Measurements from ENCODE around the gene LINGO3. TPM values are rescaled to one million over a fixed set of nuclear protein-coding genes. Genes with fewer than 3 reads are reported as not detected.

LINGO3 gene
- total RNA-seq, 3 donors from 2014 or later (not counting 1 experiment from before 2014, with no cell fraction given), result 0.68 to 1.0 (median 0.84) TPM

DNA sequence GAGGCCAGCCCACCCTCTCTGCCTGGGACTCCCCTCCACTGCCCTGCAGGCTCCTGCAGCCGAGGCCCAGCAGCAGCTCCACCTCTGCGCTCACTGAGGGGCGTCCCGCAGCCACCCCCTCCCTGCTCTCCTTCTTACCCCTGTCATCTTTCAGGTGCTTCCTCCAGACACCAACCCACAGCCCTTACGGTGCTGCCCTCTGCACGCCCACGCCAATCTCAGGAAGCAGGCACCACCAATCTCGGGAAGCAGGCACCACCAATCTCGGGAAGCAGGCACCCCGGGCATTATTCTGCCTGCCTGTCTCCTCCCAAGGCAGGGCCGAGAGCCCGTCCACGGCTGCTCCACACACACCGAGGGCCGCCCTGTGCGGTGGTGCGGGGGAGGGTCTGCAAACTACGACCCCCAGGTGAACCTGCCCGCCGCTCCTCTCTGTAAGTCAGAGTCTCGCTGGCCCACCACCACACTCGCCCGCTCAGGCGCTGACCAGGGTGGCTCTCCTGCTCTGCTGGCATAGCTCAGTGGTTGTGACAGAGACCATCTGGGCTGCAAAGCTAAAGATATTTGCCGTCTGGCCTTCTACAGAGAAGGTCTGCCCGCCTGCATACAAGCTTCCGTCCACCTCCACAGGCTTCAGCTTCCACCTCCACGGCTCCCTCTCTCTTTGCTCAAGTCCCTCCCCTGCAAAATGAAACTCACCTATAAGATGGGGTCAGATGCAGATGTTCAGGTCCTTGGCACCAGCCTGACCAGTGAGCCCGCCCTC lies 17.5 kb upstream of the LINGO3 start:
- H3K27ac Mint-ChIP-seq, result peak overlapping the region; percentile 67 to 91
- H3K27me3 ChIP-seq (ENCODE audit: control insufficient read depth, insufficient read depth, low read length), result no peaks in the 10 kb centered on the region
- intact Hi-C loops (cut with micrococcal nuclease), result loop anchor here (10.0 kb wide), 1 partner anchor 51 kb away; no protein-coding TSS in a partner anchor
- no peaks in the 10 kb centered on the region for H3K36me3 Mint-ChIP-seq
- ATAC-seq, result no peak
- peak overlapping the region; percentile 57 for H3K4me3 Mint-ChIP-seq
- H3K4me3 ChIP-seq (ENCODE audit: low read length), result no peak overlapping the region
- DNase-seq, result no peak
- TF ChIP-seq, protein P1, sequence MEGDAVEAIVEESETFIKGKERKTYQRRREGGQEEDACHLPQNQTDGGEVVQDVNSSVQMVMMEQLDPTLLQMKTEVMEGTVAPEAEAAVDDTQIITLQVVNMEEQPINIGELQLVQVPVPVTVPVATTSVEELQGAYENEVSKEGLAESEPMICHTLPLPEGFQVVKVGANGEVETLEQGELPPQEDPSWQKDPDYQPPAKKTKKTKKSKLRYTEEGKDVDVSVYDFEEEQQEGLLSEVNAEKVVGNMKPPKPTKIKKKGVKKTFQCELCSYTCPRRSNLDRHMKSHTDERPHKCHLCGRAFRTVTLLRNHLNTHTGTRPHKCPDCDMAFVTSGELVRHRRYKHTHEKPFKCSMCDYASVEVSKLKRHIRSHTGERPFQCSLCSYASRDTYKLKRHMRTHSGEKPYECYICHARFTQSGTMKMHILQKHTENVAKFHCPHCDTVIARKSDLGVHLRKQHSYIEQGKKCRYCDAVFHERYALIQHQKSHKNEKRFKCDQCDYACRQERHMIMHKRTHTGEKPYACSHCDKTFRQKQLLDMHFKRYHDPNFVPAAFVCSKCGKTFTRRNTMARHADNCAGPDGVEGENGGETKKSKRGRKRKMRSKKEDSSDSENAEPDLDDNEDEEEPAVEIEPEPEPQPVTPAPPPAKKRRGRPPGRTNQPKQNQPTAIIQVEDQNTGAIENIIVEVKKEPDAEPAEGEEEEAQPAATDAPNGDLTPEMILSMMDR (IDR thresholded peaks at IDR 0.05), result no peak
- H3K27ac ChIP-seq (ENCODE audit: low read length), result peak overlapping the region; percentile 38
- 38% methylated on average over 29 of the region's 29 CpGs for WGBS (ENCODE audit: insufficient coverage)
- no peaks in the 10 kb centered on the region for H3K9me3 Mint-ChIP-seq
- H3K9me3 ChIP-seq (ENCODE audit: control insufficient read depth, insufficient read depth, low read length), result no peaks in the 10 kb centered on the region
- peaks cover 53% of the 10 kb centered on the region for H3K4me1 ChIP-seq (ENCODE audit: control insufficient read depth, insufficient read depth, low read length)
- peaks cover 11% of the 10 kb centered on the region for H3K36me3 ChIP-seq (ENCODE audit: control insufficient read depth, insufficient read depth, low read length)
- H3K27me3 Mint-ChIP-seq (ENCODE audit: low read depth in 2 of 2), result no peaks in the 10 kb centered on the region
- H3K4me1 Mint-ChIP-seq, result peaks cover 25 to 51% of the 10 kb centered on the region in 2 donors

- no peak overlapping the region for H3K4me3 Mint-ChIP-seq
- 69% methylated on average over 34 of the region's 34 CpGs for WGBS (ENCODE audit: insufficient coverage)
- H3K36me3 ChIP-seq (ENCODE audit: control insufficient read depth, insufficient read depth, low read length), result peaks cover 11% of the 10 kb centered on the region
Observed at GRCh38 chr19:2324220-2324948, 16.4 kb upstream of the LINGO3 start.

GRCh38 chr19:2323707-2324106 lies 15.8 kb upstream of the LINGO3 start:
- ATAC-seq, result no peak
- TF ChIP-seq, protein P1 (IDR thresholded peaks at IDR 0.05), result no peak
- Histone ChIP-seq H3K36me3 (ENCODE audit: control insufficient read depth, insufficient read depth, low read length) (peaks cover 11% of the 10 kb centered on the region), H3K27me3 (ENCODE audit: control insufficient read depth, insufficient read depth, low read length) (no peaks in the 10 kb centered on the region), H3K9me3 (ENCODE audit: control insufficient read depth, insufficient read depth, low read length) (no peaks in the 10 kb centered on the region), H3K4me3 (ENCODE audit: low read length) (no peak overlapping the region), H3K27ac (ENCODE audit: low read length) (no peak overlapping the region), H3K4me1 (ENCODE audit: control insufficient read depth, insufficient read depth, low read length) (peaks cover 48% of the 10 kb centered on the region)
- H3K36me3 Mint-ChIP-seq, result no peaks in the 10 kb centered on the region
- H3K4me3 Mint-ChIP-seq, result no peak overlapping the region
- no peaks in the 10 kb centered on the region for H3K9me3 Mint-ChIP-seq
- DNase-seq, result no peak
- H3K27me3 Mint-ChIP-seq (ENCODE audit: low read depth in 2 of 2), result no peaks in the 10 kb centered on the region
- 68% methylated on average over 13 of the region's 19 CpGs for WGBS (ENCODE audit: insufficient coverage)
- peaks cover 15 to 33% of the 10 kb centered on the region in 2 donors for H3K4me1 Mint-ChIP-seq
- intact Hi-C loops (cut with micrococcal nuclease), result loop anchor here (10.0 kb wide), 1 partner anchor 49 kb away; no protein-coding TSS in a partner anchor
- H3K27ac Mint-ChIP-seq, result no peak overlapping the region

More at GRCh38 chr19:2324220-2324948, 16.4 kb upstream of the LINGO3 start:
- Histone ChIP-seq H3K4me3 (ENCODE audit: low read length) (no peak overlapping the region), H3K27me3 (ENCODE audit: control insufficient read depth, insufficient read depth, low read length) (no peaks in the 10 kb centered on the region), H3K9me3 (ENCODE audit: control insufficient read depth, insufficient read depth, low read length) (no peaks in the 10 kb centered on the region), H3K27ac (ENCODE audit: low read length) (peak overlapping the region; percentile 38), H3K4me1 (ENCODE audit: control insufficient read depth, insufficient read depth, low read length) (peaks cover 48% of the 10 kb centered on the region)
- TF ChIP-seq, protein P1 (IDR thresholded peaks at IDR 0.05), result no peak
- Mint-ChIP-seq H3K9me3 (no peaks in the 10 kb centered on the region), H3K27me3 (ENCODE audit: low read depth in 2 of 2) (no peaks in the 10 kb centered on the region), H3K36me3 (no peaks in the 10 kb centered on the region), H3K27ac (no peak overlapping the region), H3K4me1 (peaks cover 20 to 40% of the 10 kb centered on the region in 2 donors)
- ATAC-seq (no peak), DNase-seq (no peak)
- intact Hi-C loops (cut with micrococcal nuclease), result loop anchor here (10.0 kb wide), 1 partner anchor 50 kb away; no protein-coding TSS in a partner anchor

Data from natural killer cell (primary cell).